GM12878 (cell line): ENCODE measurements around the gene GPC5. TPM values are rescaled to one million over a fixed set of nuclear protein-coding genes. Genes with fewer than 3 reads are reported as not detected.

ENCODE experiments used
- ATAC-seq: fragments of 200-7000 bp; cut with Tn5 transposase; 3 replicates; pipeline ENCODE4 v1.9.1; 2020; ENCODE audit warnings: mild to moderate bottlenecking, moderate library complexity
- BruUV-seq: library from RNA; stranded (reverse); fragments of 400-500 nt; replicated peaks from 2 replicates; lab custom pipeline; 2021; lab: Mats Ljungman, UMichigan
- CTCF ChIA-PET: fragments of 300-600 bp; sonication (Branson Sonifier 250); formaldehyde crosslinking; extraction: SDS; loops from one replicate; lab custom pipeline; 2021; ENCODE audit warnings: inconsistent platforms; lab: Yijun Ruan, JAX
- POLR2A ChIA-PET: fragments of 350-600 bp; formaldehyde crosslinking; extraction: SDS; loops from one replicate; lab custom pipeline; 2021; ENCODE audit warnings: inconsistent platforms; lab: Charles Lee
- RAD21 ChIA-PET: fragments of 300-600 bp; sonication (Branson Sonifier 250); formaldehyde crosslinking; loops from one replicate; lab custom pipeline; 2023; ENCODE audit warnings: antibody characterized with exemption; ENCODE audit not compliant: unreplicated experiment; lab: Charles Lee
- SMC1A ChIA-PET: fragments of 300-600 bp; sonication (Branson Sonifier 250); formaldehyde crosslinking; loops from one replicate; lab custom pipeline; 2023; ENCODE audit not compliant: unreplicated experiment, uncharacterized antibody; lab: Charles Lee
- DNase-seq: peaks from one replicate; pipeline ENCODE4 v3.0.0-alpha.2; 2011; ENCODE audit warnings: low read depth, low spot score
- FAIRE-seq: peaks from 3 replicates; lab custom pipeline; 2011; peaks lifted over from hg19 to GRCh38; lab: Jason Lieb, UNC
- H2AFZ ChIP-seq: 2 replicates; pipeline ENCODE4 v1.6.0; 2011; ENCODE audit warnings: low read depth, low read length, control low read depth; ENCODE audit not compliant: control insufficient read depth
- H3K27ac ChIP-seq: 2 replicates; pipeline ENCODE4 v1.5.1; 2011; ENCODE audit warnings: control low read depth; ENCODE audit not compliant: control insufficient read depth, insufficient read depth
- H3K27me3 ChIP-seq, 2 experiments: replicated peaks in 1 of 2; 2 replicates each; pipeline versions ENCODE4 v1.6.0 to v1.6.1; 2011; ENCODE audit warnings: low read length in 1 of 2; ENCODE audit not compliant: control insufficient read depth in 2 of 2, insufficient read depth in 2 of 2
- H3K36me3 ChIP-seq, 2 experiments: 2 replicates each; pipeline ENCODE4 v1.5.1; 2011; ENCODE audit warnings: low read length in 1 of 2; ENCODE audit not compliant: control insufficient read depth in 2 of 2, insufficient read depth in 2 of 2
- H3K4me1 ChIP-seq: 2 replicates; pipeline ENCODE4 v1.6.1; 2011; ENCODE audit warnings: mild to moderate bottlenecking, low read length, moderate library complexity, mixed read lengths; ENCODE audit not compliant: control insufficient read depth, insufficient read depth
- H3K4me2 ChIP-seq: 2 replicates; pipeline ENCODE4 v1.6.0; 2011; ENCODE audit warnings: control low read depth; ENCODE audit not compliant: control insufficient read depth, insufficient read depth
- H3K4me3 ChIP-seq: fragments of 200-600 bp; sonication (generic); 2 replicates; pipeline ENCODE4 v1.5.1; 2016
- H3K79me2 ChIP-seq: 2 replicates; pipeline ENCODE4 v1.6.0; 2011; ENCODE audit warnings: low read length; ENCODE audit not compliant: control insufficient read depth, insufficient read depth
- H3K9ac ChIP-seq: 2 replicates; pipeline ENCODE4 v1.8.0; 2011; ENCODE audit warnings: low read length, control low read depth, mixed read lengths; ENCODE audit not compliant: control insufficient read depth, insufficient read depth
- H3K9me3 ChIP-seq: replicated peaks from 3 replicates; pipeline ENCODE4 v1.5.1; 2011; ENCODE audit warnings: mild to moderate bottlenecking, low read length; ENCODE audit not compliant: control insufficient read depth, insufficient read depth
- H4K20me1 ChIP-seq: 2 replicates; pipeline ENCODE4 v1.6.0; 2011; ENCODE audit not compliant: control insufficient read depth, insufficient read depth
- BMI1 ChIP-seq: fragments of 450-650 bp; IDR thresholded peaks from 2 replicates; pipeline ENCODE4 v1.6.1; 2016; ENCODE audit warnings: mild to moderate bottlenecking, moderate library complexity, borderline replicate concordance
- CTCF ChIP-seq, 3 experiments: IDR thresholded peaks in 2 of 3; conservative IDR thresholded peaks in 1 of 3; 2 replicates each; pipeline ENCODE4 v1.5.1; 2011; ENCODE audit warnings: low read depth in 3 of 3, low read length in 3 of 3, mild to moderate bottlenecking in 3 of 3, control low read depth in 2 of 3, moderate library complexity in 2 of 3, inconsistent platforms in 1 of 3, mixed read lengths in 1 of 3; ENCODE audit not compliant: control insufficient read depth in 2 of 3, insufficient read depth in 1 of 3; ENCODE audit errors: extremely low read depth in 1 of 3
- EED ChIP-seq: sonication (generic); IDR thresholded peaks from 2 replicates; pipeline ENCODE4 v1.6.1; 2016; ENCODE audit warnings: antibody characterized with exemption, low read depth
- FOXK2 ChIP-seq: fragments of 450-650 bp; IDR thresholded peaks from 2 replicates; pipeline ENCODE4 v1.6.1; 2017; ENCODE audit warnings: mild to moderate bottlenecking, moderate library complexity
- HSF1 ChIP-seq: fragments of 150-350 bp; IDR thresholded peaks from 2 replicates; pipeline ENCODE4 v1.6.1; 2014; ENCODE audit warnings: mild to moderate bottlenecking, low read depth, low read length
- KLF5 ChIP-seq: fragments of 450-650 bp; IDR thresholded peaks from 2 replicates; pipeline ENCODE4 v1.6.1; 2014; ENCODE audit warnings: mild to moderate bottlenecking; ENCODE audit not compliant: partially characterized antibody
- MTA3 ChIP-seq: IDR thresholded peaks from 2 replicates; pipeline ENCODE4 v1.6.1; 2012; ENCODE audit warnings: low read length, inconsistent platforms, borderline replicate concordance
- MYB ChIP-seq: fragments of 150-350 bp; IDR thresholded peaks from 2 replicates; pipeline ENCODE4 v1.6.1; 2014; ENCODE audit warnings: mild to moderate bottlenecking, low read depth, low read length, borderline replicate concordance
- NFYA ChIP-seq: IDR thresholded peaks from 2 replicates; pipeline ENCODE4 v1.6.1; 2011; ENCODE audit warnings: low read depth, mild to moderate bottlenecking, low read length, improper control_type of control experiment, borderline replicate concordance
- REST ChIP-seq: IDR thresholded peaks from 2 replicates; pipeline ENCODE4 v1.6.1; 2012; ENCODE audit warnings: mild to moderate bottlenecking, low read depth, low read length
- SIX5 ChIP-seq: IDR thresholded peaks from 2 replicates; pipeline ENCODE4 v1.6.1; 2011; ENCODE audit warnings: mild to moderate bottlenecking, low read depth, low read length, moderate library complexity; ENCODE audit not compliant: severe bottlenecking
- SMAD1 ChIP-seq: fragments of 450-650 bp; IDR thresholded peaks from 2 replicates; pipeline ENCODE4 v1.6.1; 2018; ENCODE audit warnings: mild to moderate bottlenecking, low read depth; ENCODE audit not compliant: partially characterized antibody
- ZNF24 ChIP-seq: fragments of 450-650 bp; IDR thresholded peaks from 2 replicates; pipeline ENCODE4 v1.6.1; 2017; ENCODE audit warnings: antibody characterized with exemption, mild to moderate bottlenecking
- ZNF622 ChIP-seq: fragments of 450-650 bp; IDR thresholded peaks from 2 replicates; pipeline ENCODE4 v1.6.1; 2017; ENCODE audit warnings: mild to moderate bottlenecking, inconsistent platforms
- ZNF687 ChIP-seq: fragments of 450-650 bp; IDR thresholded peaks from 2 replicates; pipeline ENCODE4 v1.6.1; 2017; ENCODE audit warnings: mild to moderate bottlenecking, moderate library complexity
- in situ Hi-C: fragments of 300-500 bp; cut with MboI; formaldehyde crosslinking; loops from 9 replicates; pipeline ENCODE4 v1.14.3; 2018; ENCODE audit warnings: mixed read lengths
- intact Hi-C: fragments of 100-400 bp; cut with micrococcal nuclease; formaldehyde crosslinking; loops from one replicate; pipeline ENCODE4 v1.14.2; 2022; ENCODE audit not compliant: unreplicated experiment
- polyA plus RNA-seq, 11 experiments: library from polyadenylated mRNA; depleted of rRNA in 4 of 11; unstranded in 6 of 11; stranded (reverse) in 5 of 11; fragments of >200 nt; fragmentation: Nextera tagmentation in 4 of 11; fragmentation: Illumina TruSeq in 1 of 11; extraction: Ambion mirVana in 4 of 11; extraction: Trizol in 1 of 11; gene quantifications; 1 replicate in 1 of 11; 2 replicates in 10 of 11; pipeline versions ENCODE4 v1.2.1 to v1.2.3, GENCODE V29; 2011 to 2016; ENCODE audit warnings: inconsistent platforms in 2 of 11, missing spikeins in 2 of 11, low read depth in 1 of 11
- total RNA-seq, 4 experiments: library from RNA; depleted of rRNA in 3 of 4; stranded (reverse); fragments of >200 nt in 3 of 4; fragmentation: Illumina TruSeq in 1 of 4; extraction: Trizol in 1 of 4; gene quantifications; 2 replicates each; pipeline versions ENCODE4 v1.2.1 to v1.2.3, GENCODE V29; 2013 to 2021

Gene GPC5
- total and polyA plus RNA-seq, 10 of the 15 experiments (the other 5 are each of a cell fraction or from before 2014, with no cell fraction given): 0.05 to 0.87 (median 0.44) TPM; not detected in 1

- in situ Hi-C loops: no loop called here
- FAIRE-seq: no peak
- TF ChIP-seq KLF5: no peak
- TF ChIP-seq REST: no peak
- TF ChIP-seq BMI1: no peak
- TF ChIP-seq SIX5: no peak
- TF ChIP-seq MYB: no peak
- TF ChIP-seq SMAD1: no peak
- no peak for TF ChIP-seq EED
- TF ChIP-seq HSF1: no peak
- TF ChIP-seq NFYA: no peak
- TF ChIP-seq FOXK2: no peak
- TF ChIP-seq ZNF687: no peak
- TF ChIP-seq MTA3: no peak
- TF ChIP-seq CTCF (IDR thresholded peaks at IDR 0.05 in 2 of 3, conservative IDR thresholded peaks at IDR 0.05 in 1 of 3; ENCODE audit: control insufficient read depth in 2 of 3, extremely low read depth in 1 of 3, insufficient read depth in 1 of 3, low read depth in 3 of 3, low read length in 3 of 3): no peak
- no peak for TF ChIP-seq ZNF24
- TF ChIP-seq ZNF622: no peak
Observed at GRCh38 chr13:91824416-91824815, 426.0 kb downstream of the GPC5 start.

More at GRCh38 chr13:91824416-91824815, 426.0 kb downstream of the GPC5 start:
- Histone ChIP-seq H3K4me2 (no peak overlapping the region), H2AFZ (no peak overlapping the region), H4K20me1 (no peaks in the 10 kb centered on the region), H3K4me3 (no peak overlapping the region), H3K79me2 (no peaks in the 10 kb centered on the region), H3K4me1 (no peaks in the 10 kb centered on the region), H3K27ac (no peak overlapping the region), H3K36me3 (no peaks in the 10 kb centered on the region), H3K9ac (no peak overlapping the region), H3K9me3 (no peaks in the 10 kb centered on the region), H3K27me3 (no peaks in the 10 kb centered on the region)
- no TSS peak for BruUV-seq
- RAD21 ChIA-PET: no interaction called here
- SMC1A ChIA-PET: no interaction called here
- POLR2A ChIA-PET: no interaction called here
- CTCF ChIA-PET: no interaction called here
- intact Hi-C loops: no loop called here
- ATAC-seq (no peak), DNase-seq (no peak)
